ENCODE measurements around the gene KIAA1217. TPM values are rescaled to one million over a fixed set of nuclear protein-coding genes. Genes with fewer than 3 reads are reported as not detected.

Gene KIAA1217
- total RNA-seq (2022) (48.3 and 48.7 TPM in 2 replicates), Bru-seq, nascent RNA (percentile 65 among the genes with signal in this experiment), BruChase-seq, experiment 1, labeled RNA remaining after a 6-hour chase (percentile 63 among the genes with signal in this experiment), BruChase-seq, experiment 2, labeled RNA remaining after a 2-hour chase (percentile 54 among the genes with signal in this experiment)
- long read RNA-seq, full-length matches to known transcripts: 5 of 39 reads
- long read RNA-seq, partial matches to known transcripts: 12 of 39 reads
- long read RNA-seq, other reads (novel, unspliced or antisense): 22 of 39 reads

- ChIA-PET CTCF (interaction anchor here (0.5 to 1.4 kb wide), 15 partner anchors 12 to 1515 kb away, joined by 3 to 7 read pairs (median 4); no protein-coding TSS in a partner anchor), POLR2A (interaction anchor here (0.7 to 3.0 kb wide), 11 partner anchors 20 to 280 kb away, joined by 3 to 29 read pairs (median 7); no protein-coding TSS in a partner anchor)
- BruUV-seq (replicated peaks): no TSS peak
- Mint-ChIP-seq H3K27ac (ENCODE audit: low read depth, unreplicated experiment) (peak within 1 kb of the TSS; percentile 1), H3K4me3 (ENCODE audit: unreplicated experiment) (peak within 1 kb of the TSS; percentile 76), H3K9me3 (ENCODE audit: unreplicated experiment) (no peaks in the 10 kb centered on the region), H3K27me3 (ENCODE audit: insufficient read depth, unreplicated experiment) (no peaks in the 10 kb centered on the region), H3K36me3 (ENCODE audit: insufficient read depth, unreplicated experiment) (no peaks in the 10 kb centered on the region), H3K4me1 (ENCODE audit: insufficient read depth, unreplicated experiment) (peaks cover 22% of the 10 kb centered on the region)
- peak; percentile 31 for DNase-seq (ENCODE audit: unreplicated experiment)
- intact Hi-C loops (cut with micrococcal nuclease): no loop called here
- TF ChIP-seq CTCF (IDR thresholded peaks at IDR 0.05; ENCODE audit: unreplicated experiment): no peak
These were observed at the start of gene KIAA1217 for GRCh38 chr10:24208661-24209431. Gene KIAA1217, plus strand, starts transcription at chr10:24209138. Its CDS starts 56 bp downstream, at chr10:24209194.

- H3K27me3 Mint-ChIP-seq (ENCODE audit: insufficient read depth, unreplicated experiment): peaks cover 20% of the 10 kb centered on the region
These were observed 46.5 kb upstream of the KIAA1217 start for GRCh38 chr10:24162206-24162985.

GRCh38 chr10:24163485-24163884 is 45.5 kb upstream of the KIAA1217 start:
- POLR2A ChIA-PET: no interaction called here
- intact Hi-C loops (cut with micrococcal nuclease): no loop called here
- no peak overlapping the region for H3K27ac Mint-ChIP-seq (ENCODE audit: low read depth, unreplicated experiment)
- no peak overlapping the region for H3K4me3 Mint-ChIP-seq (ENCODE audit: unreplicated experiment)
- no TSS peak for BruUV-seq (replicated peaks)
- CTCF ChIA-PET: interaction anchor here (0.6 to 1.7 kb wide), 3 partner anchors 169 to 354 kb away, joined by 3 to 5 read pairs (median 4); no protein-coding TSS in a partner anchor
- H3K36me3 Mint-ChIP-seq (ENCODE audit: insufficient read depth, unreplicated experiment): no peaks in the 10 kb centered on the region
- no peak for DNase-seq (ENCODE audit: unreplicated experiment)
- H3K27me3 Mint-ChIP-seq (ENCODE audit: insufficient read depth, unreplicated experiment): peaks cover 20% of the 10 kb centered on the region
- TF ChIP-seq CTCF (IDR thresholded peaks at IDR 0.05; ENCODE audit: unreplicated experiment): no peak
- no peaks in the 10 kb centered on the region for H3K9me3 Mint-ChIP-seq (ENCODE audit: unreplicated experiment)
- H3K4me1 Mint-ChIP-seq (ENCODE audit: insufficient read depth, unreplicated experiment): peaks cover 2% of the 10 kb centered on the region

More at GRCh38 chr10:24162206-24162985, 46.5 kb upstream of the KIAA1217 start:
- Mint-ChIP-seq H3K4me1 (ENCODE audit: insufficient read depth, unreplicated experiment) (no peaks in the 10 kb centered on the region), H3K36me3 (ENCODE audit: insufficient read depth, unreplicated experiment) (no peaks in the 10 kb centered on the region), H3K4me3 (ENCODE audit: unreplicated experiment) (no peak overlapping the region), H3K27ac (ENCODE audit: low read depth, unreplicated experiment) (no peak overlapping the region), H3K9me3 (ENCODE audit: unreplicated experiment) (no peaks in the 10 kb centered on the region)
- no peak for DNase-seq (ENCODE audit: unreplicated experiment)
- intact Hi-C loops (cut with micrococcal nuclease): no loop called here
- TF ChIP-seq CTCF (IDR thresholded peaks at IDR 0.05; ENCODE audit: unreplicated experiment): no peak
- ChIA-PET POLR2A (no interaction called here), CTCF (no interaction called here)
- BruUV-seq (replicated peaks): no TSS peak
